Fibroblast of villous mesenchyme (primary cell): ENCODE data around the gene ARFGEF3. TPM values are rescaled to one million over a fixed set of nuclear protein-coding genes. Genes with fewer than 3 reads are reported as not detected.

Source experiments
- DNase-seq: peaks from one replicate; pipeline ENCODE4 v3.0.0-alpha.2; 2010; ENCODE audit warnings: low read depth
- H3K4me3 ChIP-seq: 2 replicates; pipeline ENCODE4 v1.5.1; 2011; ENCODE audit warnings: low read depth, mild to moderate bottlenecking, low read length
- CTCF ChIP-seq: IDR thresholded peaks from 2 replicates; pipeline ENCODE4 v1.5.1; 2012; ENCODE audit warnings: low read depth, mild to moderate bottlenecking, low read length; ENCODE audit not compliant: insufficient read depth
- total RNA-seq: library from RNA; depleted of rRNA; stranded (reverse); fragments of >200 nt; gene quantifications from 2 replicates; pipeline ENCODE4 v1.2.3, GENCODE V29; 2012

ARFGEF3 gene
- total RNA-seq, 1 donor, result under 0.01 TPM

GRCh38 chr6:138245751-138246150 lies 84.0 kb downstream of the ARFGEF3 start:
- TF ChIP-seq CTCF, result no peak
- no peak for DNase-seq
- no peak overlapping the region for H3K4me3 ChIP-seq

- DNase-seq, result no peak
- no peak overlapping the region for H3K4me3 ChIP-seq
- no peak for TF ChIP-seq CTCF
Measured at GRCh38 chr6:138246650-138247440, 85.1 kb downstream of the ARFGEF3 start.

- DNase-seq, result no peak
- no peak overlapping the region for H3K4me3 ChIP-seq
- TF ChIP-seq CTCF, result no peak
Measured at GRCh38 chr6:138248011-138248410, 86.3 kb downstream of the ARFGEF3 start.

- no peak overlapping the region for H3K4me3 ChIP-seq
- TF ChIP-seq CTCF, result no peak
- DNase-seq, result no peak
Measured at GRCh38 chr6:138248878-138249277, 87.1 kb downstream of the ARFGEF3 start.

- no peak for DNase-seq
- no peak overlapping the region for H3K4me3 ChIP-seq
- TF ChIP-seq CTCF, result no peak
Measured at GRCh38 chr6:138250053-138250452, 88.3 kb downstream of the ARFGEF3 start.

GRCh38 chr6:138250513-138251247 lies 88.9 kb downstream of the ARFGEF3 start:
- no peak for TF ChIP-seq CTCF
- H3K4me3 ChIP-seq, result no peak overlapping the region
- peak; percentile 44 for DNase-seq
